H9 (cell line): Measurements from ENCODE around the gene GIT2. TPM values are rescaled to one million over a fixed set of nuclear protein-coding genes. Genes with fewer than 3 reads are reported as not detected.

Experiments
- DNase-seq: peaks from one replicate; pipeline ENCODE4 v3.0.0-alpha.2; 2017
- H2AFZ ChIP-seq: one replicate; pipeline ENCODE4 v1.6.1; 2013; ENCODE audit warnings: mild to moderate bottlenecking, low read length, control low read depth, moderate library complexity
- H2AK5ac ChIP-seq: 2 replicates; pipeline ENCODE4 v1.6.1; 2013; ENCODE audit warnings: low read length, control low read depth, mixed read lengths; ENCODE audit not compliant: insufficient read length
- H2BK120ac ChIP-seq: one replicate; pipeline ENCODE4 v1.6.1; 2013; ENCODE audit warnings: low read depth, mild to moderate bottlenecking, low read length, control low read depth, inconsistent platforms; ENCODE audit not compliant: poor library complexity, severe bottlenecking
- H2BK12ac ChIP-seq: 2 replicates; pipeline ENCODE4 v1.6.1; 2013; ENCODE audit warnings: low read length, control low read depth, mixed read lengths, low read depth; ENCODE audit not compliant: insufficient read length
- H2BK15ac ChIP-seq: 2 replicates; pipeline ENCODE4 v1.6.1; 2013; ENCODE audit warnings: low read depth, low read length, control low read depth
- H2BK20ac ChIP-seq: one replicate; pipeline ENCODE4 v1.6.1; 2013; ENCODE audit warnings: low read depth, mild to moderate bottlenecking, low read length, control low read depth, inconsistent platforms; ENCODE audit not compliant: poor library complexity, severe bottlenecking
- H2BK5ac ChIP-seq: 2 replicates; pipeline ENCODE4 v1.6.1; 2013; ENCODE audit warnings: low read length, control low read depth, mixed read lengths; ENCODE audit not compliant: insufficient read length
- H3K14ac ChIP-seq: 2 replicates; pipeline ENCODE4 v1.6.1; 2013; ENCODE audit warnings: low read length, control low read depth; ENCODE audit not compliant: insufficient read depth
- H3K18ac ChIP-seq: 2 replicates; pipeline ENCODE4 v1.6.1; 2013; ENCODE audit warnings: low read depth, mild to moderate bottlenecking, mixed read lengths, low read length, control low read depth; ENCODE audit not compliant: insufficient read length
- H3K23ac ChIP-seq: 2 replicates; pipeline ENCODE4 v1.6.1; 2013; ENCODE audit warnings: low read length, control low read depth, mixed read lengths, low read depth; ENCODE audit not compliant: insufficient read length
- H3K23me2 ChIP-seq: 2 replicates; pipeline ENCODE4 v1.6.1; 2013; ENCODE audit warnings: low read depth, mild to moderate bottlenecking, mixed read lengths, low read length, control low read depth; ENCODE audit not compliant: insufficient read length, poor library complexity, severe bottlenecking
- H3K27ac ChIP-seq: 2 replicates; pipeline ENCODE4 v1.5.1; 2013; ENCODE audit warnings: low read length, control low read depth, mixed read lengths, low read depth; ENCODE audit not compliant: insufficient read length
- H3K27me3 ChIP-seq: 2 replicates; pipeline ENCODE4 v1.6.1; 2013; ENCODE audit warnings: low read length, control low read depth, inconsistent platforms; ENCODE audit not compliant: insufficient read depth
- H3K4ac ChIP-seq: 2 replicates; pipeline ENCODE4 v1.6.1; 2013; ENCODE audit warnings: low read depth, mild to moderate bottlenecking, control low read depth, inconsistent platforms, low read length, moderate library complexity
- H3K4me1 ChIP-seq: 2 replicates; pipeline ENCODE4 v1.6.1; 2013; ENCODE audit warnings: low read length, control low read depth, inconsistent platforms; ENCODE audit not compliant: insufficient read depth
- H3K4me2 ChIP-seq: 2 replicates; pipeline ENCODE4 v1.6.1; 2013; ENCODE audit warnings: low read length, control low read depth, mixed read lengths; ENCODE audit not compliant: insufficient read length, insufficient read depth
- H3K56ac ChIP-seq: 2 replicates; pipeline ENCODE4 v1.6.1; 2013; ENCODE audit warnings: low read depth, mild to moderate bottlenecking, mixed read lengths, low read length, control low read depth; ENCODE audit not compliant: insufficient read length
- H3K79me1 ChIP-seq: 2 replicates; pipeline ENCODE4 v1.6.1; 2013; ENCODE audit warnings: low read depth, mild to moderate bottlenecking, moderate library complexity, low read length, control low read depth, inconsistent platforms; ENCODE audit not compliant: insufficient read depth, poor library complexity, severe bottlenecking
- H3K79me2 ChIP-seq: 2 replicates; pipeline ENCODE4 v1.6.1; 2013; ENCODE audit warnings: low read length, control low read depth, inconsistent platforms; ENCODE audit not compliant: insufficient read depth
- H3K9ac ChIP-seq: 2 replicates; pipeline ENCODE4 v1.6.1; 2013; ENCODE audit warnings: low read length, control low read depth, mixed read lengths; ENCODE audit not compliant: insufficient read length; ENCODE audit errors: extremely low read depth
- H3K9me3 ChIP-seq: one replicate; pipeline ENCODE4 v1.6.1; 2013; ENCODE audit warnings: low read depth, low read length, inconsistent platforms; ENCODE audit not compliant: control insufficient read depth
- H3T11ph ChIP-seq: one replicate; pipeline ENCODE4 v1.6.1; 2013; ENCODE audit warnings: mild to moderate bottlenecking, low read length, control low read depth, inconsistent platforms
- H4K20me1 ChIP-seq: one replicate; pipeline ENCODE4 v1.6.1; 2013; ENCODE audit not compliant: control insufficient read depth, insufficient read length, insufficient read depth
- H4K5ac ChIP-seq: 2 replicates; pipeline ENCODE4 v1.6.1; 2013; ENCODE audit warnings: low read depth, mild to moderate bottlenecking, mixed read lengths, low read length, control low read depth; ENCODE audit not compliant: insufficient read length
- H4K8ac ChIP-seq: replicated peaks from 2 replicates; pipeline ENCODE4 v1.6.1; 2013; ENCODE audit warnings: low read length, control low read depth, mixed read lengths, low read depth; ENCODE audit not compliant: insufficient read length
- H4K91ac ChIP-seq: 2 replicates; pipeline ENCODE4 v1.6.1; 2013; ENCODE audit warnings: low read depth, mild to moderate bottlenecking, moderate library complexity, mixed read lengths, low read length, control low read depth; ENCODE audit not compliant: insufficient read length
- H3K27ac Mint-ChIP-seq, 3 experiments: 2 replicates in 2 of 3; 3 replicates in 1 of 3; pipeline ENCODE4 v1.8.0; 2020 to 2021; ENCODE audit warnings: mixed read lengths in 3 of 3, mild to moderate bottlenecking in 1 of 3, moderate library complexity in 1 of 3
- H3K27me3 Mint-ChIP-seq: 2 replicates; pipeline ENCODE4 v1.8.0; 2021; ENCODE audit warnings: low read depth, mild to moderate bottlenecking, moderate library complexity, mixed read lengths
- H3K36me3 Mint-ChIP-seq, 3 experiments: 2 replicates in 2 of 3; 3 replicates in 1 of 3; pipeline ENCODE4 v1.8.0; 2020 to 2021; ENCODE audit warnings: low read depth in 3 of 3, mixed read lengths in 3 of 3; ENCODE audit not compliant: insufficient read depth in 1 of 3
- H3K4me1 Mint-ChIP-seq, 2 experiments: 2 replicates each; pipeline ENCODE4 v1.8.0; 2020; ENCODE audit warnings: mixed read lengths in 2 of 2
- H3K4me3 Mint-ChIP-seq, 2 experiments: 2 replicates in 1 of 2; 3 replicates in 1 of 2; pipeline ENCODE4 v1.8.0; 2020 to 2021; ENCODE audit warnings: mild to moderate bottlenecking in 2 of 2, mixed read lengths in 2 of 2, moderate library complexity in 1 of 2
- H3K9me3 Mint-ChIP-seq, 2 experiments: 2 replicates in 1 of 2; 3 replicates in 1 of 2; pipeline ENCODE4 v1.8.0; 2020; ENCODE audit warnings: mild to moderate bottlenecking in 2 of 2, mixed read lengths in 2 of 2, moderate library complexity in 1 of 2
- WGBS: extraction: QIAGEN DNeasy Blood & Tissue Kit; methylation state at CpG from one replicate; pipeline ENCODE4 v1.1.7; 2013; ENCODE audit warnings: missing lambda C conversion rate, low lambda C conversion rate, mixed read lengths; ENCODE audit not compliant: insufficient read length; ENCODE audit errors: extremely low coverage; 5-methylcytosine and 5-hydroxymethylcytosine counted together
- total RNA-seq: library from RNA; stranded (reverse); gene quantifications from 2 replicates; pipeline ENCODE4 v1.2.1, GENCODE V29; 2021
- TF ChIP-seq, protein P1 (sequence below): fragments of 200-600 bp; sonication (generic); conservative IDR thresholded peaks from 3 replicates; pipeline ENCODE4 v1.8.0; 2021; ENCODE audit warnings: antibody characterized with exemption, mild to moderate bottlenecking

Gene GIT2
- total RNA-seq, 1 experiment from 2014 or later, result 27.0 TPM

DNA sequence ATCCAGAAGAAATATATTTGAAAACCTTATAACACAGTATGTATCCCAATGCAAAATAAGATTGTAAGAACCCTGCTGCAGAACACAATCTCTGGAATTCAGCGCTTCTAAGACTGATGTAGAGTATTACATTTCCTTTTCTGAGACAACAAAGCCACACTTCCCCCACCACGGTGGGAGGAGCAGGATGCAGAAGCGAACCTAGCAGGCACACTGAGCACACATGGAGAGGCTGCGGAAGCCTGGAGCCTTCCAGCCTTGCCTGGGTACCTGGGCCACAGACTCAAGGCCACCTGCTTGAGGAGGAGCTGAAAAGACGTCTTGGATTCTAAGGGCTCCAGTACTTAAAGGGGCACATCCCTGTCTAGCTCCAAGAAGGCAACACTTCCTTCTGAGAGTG lies 49.7 kb downstream of the GIT2 start:
- Histone ChIP-seq H3K9me3 (no peaks in the 10 kb centered on the region), H3K56ac (no peak overlapping the region), H3K79me1 (no peaks in the 10 kb centered on the region), H2AK5ac (no peak overlapping the region), H3K27ac (peak overlapping the region; percentile 44), H3K18ac (no peak overlapping the region), H4K8ac (no peak overlapping the region), H2BK120ac (no peak overlapping the region), H2BK20ac (no peak overlapping the region), H4K5ac (no peak overlapping the region), H3K4me2 (peak overlapping the region; percentile 2), H2BK15ac (no peak overlapping the region), H3K23me2 (peaks cover 3% of the 10 kb centered on the region), H3K9ac (no peak overlapping the region), H3K4me1 (peaks cover 9% of the 10 kb centered on the region; the same call in 1 of the 2 replicates), H3K23ac (no peak overlapping the region), H4K20me1 (no peaks in the 10 kb centered on the region), H3K79me2 (no peaks in the 10 kb centered on the region), H4K91ac (no peak overlapping the region), H3K14ac (no peak overlapping the region), H2BK5ac (no peak overlapping the region), H3K4ac (no peak overlapping the region), H3K27me3 (no peaks in the 10 kb centered on the region), H2BK12ac (no peak overlapping the region), H2AFZ (no peak overlapping the region), H3T11ph (no peak overlapping the region)
- Mint-ChIP-seq H3K9me3 (no peaks in the 10 kb centered on the region), H3K27me3 (no peaks in the 10 kb centered on the region), H3K36me3 (peaks cover 0 to 29% (median 16%) of the 10 kb centered on the region in 3 experiments; a peak in 4 of 7 replicates), H3K27ac (peak overlapping the region; percentile 85 to 92 (median 88)), H3K4me3 (peak overlapping the region in 1 of 2 experiments; percentile 33; a peak in 3 of 5 replicates), H3K4me1 (peaks cover 26 to 30% of the 10 kb centered on the region in 2 experiments)
- DNase-seq, result peak; percentile 80
- WGBS, result no CpG with 5 or more reads among the region's 5 CpGs
- TF ChIP-seq, protein P1, sequence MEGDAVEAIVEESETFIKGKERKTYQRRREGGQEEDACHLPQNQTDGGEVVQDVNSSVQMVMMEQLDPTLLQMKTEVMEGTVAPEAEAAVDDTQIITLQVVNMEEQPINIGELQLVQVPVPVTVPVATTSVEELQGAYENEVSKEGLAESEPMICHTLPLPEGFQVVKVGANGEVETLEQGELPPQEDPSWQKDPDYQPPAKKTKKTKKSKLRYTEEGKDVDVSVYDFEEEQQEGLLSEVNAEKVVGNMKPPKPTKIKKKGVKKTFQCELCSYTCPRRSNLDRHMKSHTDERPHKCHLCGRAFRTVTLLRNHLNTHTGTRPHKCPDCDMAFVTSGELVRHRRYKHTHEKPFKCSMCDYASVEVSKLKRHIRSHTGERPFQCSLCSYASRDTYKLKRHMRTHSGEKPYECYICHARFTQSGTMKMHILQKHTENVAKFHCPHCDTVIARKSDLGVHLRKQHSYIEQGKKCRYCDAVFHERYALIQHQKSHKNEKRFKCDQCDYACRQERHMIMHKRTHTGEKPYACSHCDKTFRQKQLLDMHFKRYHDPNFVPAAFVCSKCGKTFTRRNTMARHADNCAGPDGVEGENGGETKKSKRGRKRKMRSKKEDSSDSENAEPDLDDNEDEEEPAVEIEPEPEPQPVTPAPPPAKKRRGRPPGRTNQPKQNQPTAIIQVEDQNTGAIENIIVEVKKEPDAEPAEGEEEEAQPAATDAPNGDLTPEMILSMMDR, result no peak
